DOHH2 (cell line): ENCODE data around the gene SLC8B1.

Experiments used
- H3F3A ChIP-seq: fragments of 200-600 bp; sonication (generic), shearing (Covaris generic); 2 replicates; pipeline ENCODE4 v1.6.0; 2016; ENCODE audit warnings: antibody characterized with exemption, mild to moderate bottlenecking; ENCODE audit not compliant: control insufficient read depth, insufficient read depth
- H3K27ac ChIP-seq: fragments of 200-600 bp; sonication (generic); 2 replicates; pipeline ENCODE4 v1.5.1; 2014; ENCODE audit warnings: low read depth, mild to moderate bottlenecking, low read length, moderate library complexity
- H3K27me3 ChIP-seq: fragments of 200-600 bp; sonication (generic); 2 replicates; pipeline ENCODE4 v1.6.1; 2014; ENCODE audit warnings: mild to moderate bottlenecking, low read length, mixed read lengths; ENCODE audit not compliant: control insufficient read depth
- H3K36me3 ChIP-seq: fragments of 200-600 bp; sonication (generic); 2 replicates; pipeline ENCODE4 v1.6.1; 2014; ENCODE audit warnings: mild to moderate bottlenecking, low read length, moderate library complexity, mixed read lengths; ENCODE audit not compliant: control insufficient read depth
- H3K4me1 ChIP-seq: fragments of 200-600 bp; sonication (generic); 2 replicates; pipeline ENCODE4 v1.6.1; 2014; ENCODE audit warnings: mild to moderate bottlenecking, low read length, mixed read lengths; ENCODE audit not compliant: control insufficient read depth
- H3K4me2 ChIP-seq: fragments of 200-600 bp; sonication (generic); 2 replicates; pipeline ENCODE4 v1.6.0; 2014; ENCODE audit warnings: mild to moderate bottlenecking, low read length, moderate library complexity
- H3K4me3 ChIP-seq: fragments of 200-600 bp; sonication (generic); 2 replicates; pipeline ENCODE4 v1.5.1; 2014; ENCODE audit warnings: mild to moderate bottlenecking, low read length, mixed read lengths
- H3K79me2 ChIP-seq: fragments of 200-600 bp; sonication (generic); 2 replicates; pipeline ENCODE4 v1.6.1; 2014; ENCODE audit warnings: mild to moderate bottlenecking, low read length, mixed read lengths; ENCODE audit not compliant: control insufficient read depth
- H3K9me2 ChIP-seq: fragments of 200-600 bp; sonication (generic); replicated peaks from 2 replicates; pipeline ENCODE4 v1.6.1; 2014; ENCODE audit warnings: mild to moderate bottlenecking, low read length, mixed read lengths; ENCODE audit not compliant: control insufficient read depth
- H3K9me3 ChIP-seq: fragments of 200-600 bp; sonication (generic); 2 replicates; pipeline ENCODE4 v1.6.1; 2014; ENCODE audit warnings: antibody characterized with exemption, low read length, mixed read lengths; ENCODE audit not compliant: control insufficient read depth, insufficient read depth
- H4K20me1 ChIP-seq: fragments of 200-600 bp; sonication (generic); 2 replicates; pipeline ENCODE4 v1.6.0; 2014; ENCODE audit warnings: low read depth, mild to moderate bottlenecking, antibody characterized with exemption, low read length, moderate library complexity; ENCODE audit not compliant: control insufficient read depth, insufficient read depth
- EZH2phosphoT487 ChIP-seq: fragments of 200-600 bp; sonication (generic); IDR thresholded peaks from 2 replicates; pipeline ENCODE4 v1.6.1; 2017; ENCODE audit warnings: borderline replicate concordance, mild to moderate bottlenecking, antibody characterized with exemption, low read length, moderate library complexity, mixed read lengths
- TF ChIP-seq, protein P1 (sequence below): fragments of 200-600 bp; sonication (generic); IDR thresholded peaks from one replicate; pipeline ENCODE4 v1.5.1; 2014; ENCODE audit warnings: antibody characterized with exemption, mild to moderate bottlenecking, low read depth, low read length; ENCODE audit not compliant: poor library complexity, severe bottlenecking

Gene SLC8B1

GRCh38 chr12:113273053-113273725, 61.7 kb downstream of the SLC8B1 start:
- Histone ChIP-seq H3K9me3 (no peaks in the 10 kb centered on the region), H3K36me3 (peaks cover 85% of the 10 kb centered on the region), H3K9me2 (no peaks in the 10 kb centered on the region), H3K4me2 (no peak overlapping the region), H4K20me1 (no peaks in the 10 kb centered on the region), H3F3A (no peaks in the 10 kb centered on the region), H3K27ac (no peak overlapping the region), H3K4me1 (no peaks in the 10 kb centered on the region), H3K4me3 (no peak overlapping the region), H3K27me3 (no peaks in the 10 kb centered on the region), H3K79me2 (no peaks in the 10 kb centered on the region)
- TF ChIP-seq, protein P1, sequence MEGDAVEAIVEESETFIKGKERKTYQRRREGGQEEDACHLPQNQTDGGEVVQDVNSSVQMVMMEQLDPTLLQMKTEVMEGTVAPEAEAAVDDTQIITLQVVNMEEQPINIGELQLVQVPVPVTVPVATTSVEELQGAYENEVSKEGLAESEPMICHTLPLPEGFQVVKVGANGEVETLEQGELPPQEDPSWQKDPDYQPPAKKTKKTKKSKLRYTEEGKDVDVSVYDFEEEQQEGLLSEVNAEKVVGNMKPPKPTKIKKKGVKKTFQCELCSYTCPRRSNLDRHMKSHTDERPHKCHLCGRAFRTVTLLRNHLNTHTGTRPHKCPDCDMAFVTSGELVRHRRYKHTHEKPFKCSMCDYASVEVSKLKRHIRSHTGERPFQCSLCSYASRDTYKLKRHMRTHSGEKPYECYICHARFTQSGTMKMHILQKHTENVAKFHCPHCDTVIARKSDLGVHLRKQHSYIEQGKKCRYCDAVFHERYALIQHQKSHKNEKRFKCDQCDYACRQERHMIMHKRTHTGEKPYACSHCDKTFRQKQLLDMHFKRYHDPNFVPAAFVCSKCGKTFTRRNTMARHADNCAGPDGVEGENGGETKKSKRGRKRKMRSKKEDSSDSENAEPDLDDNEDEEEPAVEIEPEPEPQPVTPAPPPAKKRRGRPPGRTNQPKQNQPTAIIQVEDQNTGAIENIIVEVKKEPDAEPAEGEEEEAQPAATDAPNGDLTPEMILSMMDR = no peak
- TF ChIP-seq EZH2phosphoT487 = no peak

DNA sequence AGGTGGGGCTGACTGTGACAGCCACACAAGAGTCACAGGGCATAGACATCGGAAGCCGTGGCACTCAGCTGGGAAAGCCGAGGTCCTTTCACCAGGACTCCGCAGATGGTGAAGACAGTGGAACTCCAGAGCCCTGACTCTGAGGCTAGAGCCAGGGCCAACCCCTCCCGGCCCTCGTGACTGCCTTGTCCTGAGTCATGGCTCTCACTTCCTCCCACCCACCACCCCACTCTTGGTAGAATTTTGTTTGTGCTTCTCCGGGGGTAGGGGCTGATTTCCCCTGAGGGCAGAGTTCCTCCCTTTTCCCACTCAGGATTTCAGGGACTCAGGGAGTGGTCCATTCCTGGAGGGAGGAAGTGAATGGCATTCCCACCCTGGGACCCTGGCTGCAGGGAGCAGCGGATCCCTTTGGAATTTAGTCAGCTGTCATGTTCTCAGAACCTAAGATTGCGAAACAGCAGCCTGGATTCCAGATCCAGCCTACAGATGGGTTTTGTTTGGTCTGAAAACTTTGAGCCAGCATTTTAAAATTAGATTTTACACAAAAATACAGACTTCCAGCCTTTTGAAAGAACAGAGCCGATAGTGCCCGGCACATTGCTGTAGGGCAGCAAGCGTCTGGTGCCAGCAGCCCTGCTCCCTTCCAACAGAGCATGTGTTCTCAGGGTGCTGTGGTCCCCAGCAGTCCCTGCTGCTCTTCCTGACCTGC, 62.9 kb downstream of the SLC8B1 start:
- Histone ChIP-seq H3K27me3 (no peaks in the 10 kb centered on the region), H3K79me2 (no peaks in the 10 kb centered on the region), H3K27ac (no peak overlapping the region), H3F3A (no peaks in the 10 kb centered on the region), H3K4me2 (no peak overlapping the region), H3K4me1 (no peaks in the 10 kb centered on the region), H3K36me3 (peaks cover 83% of the 10 kb centered on the region), H3K9me2 (no peaks in the 10 kb centered on the region), H3K9me3 (no peaks in the 10 kb centered on the region), H3K4me3 (no peak overlapping the region), H4K20me1 (no peaks in the 10 kb centered on the region)
- TF ChIP-seq EZH2phosphoT487 = no peak
- TF ChIP-seq, protein P1 = no peak

DNA sequence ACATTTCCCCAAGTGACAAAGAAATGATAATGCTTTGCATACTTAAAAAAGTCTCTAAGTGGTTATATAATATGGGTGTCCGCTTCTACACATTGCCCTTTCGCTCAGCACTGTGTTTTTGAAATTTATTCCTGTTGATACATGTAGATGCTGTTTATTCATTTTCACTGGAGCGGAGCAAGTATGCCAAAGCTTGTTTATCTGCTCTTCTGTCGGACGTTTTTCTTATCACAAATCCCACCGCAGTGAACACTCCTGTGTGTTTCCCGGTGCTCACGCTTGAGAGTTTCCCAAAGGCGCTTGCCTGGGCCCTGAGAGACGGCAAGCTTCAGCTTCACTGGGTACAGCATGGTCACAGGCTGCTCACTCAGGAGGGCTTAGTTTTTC, 63.5 kb downstream of the SLC8B1 start:
- Histone ChIP-seq H3K36me3 (peaks cover 83% of the 10 kb centered on the region), H3K79me2 (no peaks in the 10 kb centered on the region), H3K9me3 (no peaks in the 10 kb centered on the region), H3K4me1 (no peaks in the 10 kb centered on the region), H3F3A (no peaks in the 10 kb centered on the region), H4K20me1 (no peaks in the 10 kb centered on the region), H3K27me3 (no peaks in the 10 kb centered on the region), H3K4me3 (no peak overlapping the region), H3K4me2 (no peak overlapping the region), H3K27ac (no peak overlapping the region), H3K9me2 (no peaks in the 10 kb centered on the region)
- TF ChIP-seq EZH2phosphoT487 = no peak
- TF ChIP-seq, protein P1 = no peak
